GM11168 (cell line): ENCODE results near the gene GRHL3.

Source experiments
- in situ Hi-C: fragments of 300-500 bp; cut with MboI; formaldehyde crosslinking; loops from one replicate; pipeline ENCODE4 v1.12.0; 2022; ENCODE audit warnings: low sequenced_read_pairs; ENCODE audit not compliant: unreplicated experiment

The GRHL3 gene

GRCh38 chr1:24316645-24317044, 2.5 kb upstream of the GRHL3 start:
- in situ Hi-C loops, result no loop called here

- in situ Hi-C loops, result no loop called here
Observed at GRCh38 chr1:24317081-24317480, 2.1 kb upstream of the GRHL3 start.

- in situ Hi-C loops, result no loop called here
Observed at GRCh38 chr1:24317956-24318614, 1.1 kb upstream of the GRHL3 start.

- in situ Hi-C loops, result no loop called here
Observed at GRCh38 chr1:24318615-24319311, 394 bp upstream of the GRHL3 start.

GRCh38 chr1:24319962-24320361, 805 bp downstream of the GRHL3 start:
- in situ Hi-C loops, result no loop called here

- in situ Hi-C loops, result no loop called here
Observed at GRCh38 chr1:24321126-24321525, 2.0 kb downstream of the GRHL3 start.

- in situ Hi-C loops, result no loop called here
Observed at GRCh38 chr1:24321697-24322469, 2.7 kb downstream of the GRHL3 start.

- in situ Hi-C loops, result no loop called here
Observed at GRCh38 chr1:24322470-24323177, 3.5 kb downstream of the GRHL3 start.

- in situ Hi-C loops, result no loop called here
Observed at GRCh38 chr1:24323281-24323680, 4.1 kb downstream of the GRHL3 start.

- in situ Hi-C loops, result no loop called here
Observed at GRCh38 chr1:24324903-24325302, 5.7 kb downstream of the GRHL3 start.

GRCh38 chr1:24325587-24326449, 6.7 kb downstream of the GRHL3 start:
- in situ Hi-C loops, result no loop called here

GRCh38 chr1:24327486-24327885, 8.3 kb downstream of the GRHL3 start:
- in situ Hi-C loops, result no loop called here

- in situ Hi-C loops, result no loop called here
Observed at GRCh38 chr1:24327891-24328290, 8.7 kb downstream of the GRHL3 start.

GRCh38 chr1:24329331-24329730, 10.2 kb downstream of the GRHL3 start:
- in situ Hi-C loops, result no loop called here

GRCh38 chr1:24329797-24330543, 10.8 kb downstream of the GRHL3 start:
- in situ Hi-C loops, result no loop called here

- in situ Hi-C loops, result no loop called here
Observed at GRCh38 chr1:24331961-24332673, 13.0 kb downstream of the GRHL3 start.

- in situ Hi-C loops, result no loop called here
Observed at GRCh38 chr1:24336075-24336474, 16.9 kb downstream of the GRHL3 start.

GRCh38 chr1:24337455-24337854, 18.3 kb downstream of the GRHL3 start:
- in situ Hi-C loops, result no loop called here
